Neural cell (in vitro differentiated cells): Measurements from ENCODE around the gene SPRY4.

Experiments
- CTCF ChIP-seq: fragments of 450-650 bp; IDR thresholded peaks from 2 replicates; pipeline ENCODE4 v1.5.1; 2014; ENCODE audit warnings: antibody characterized with exemption, mild to moderate bottlenecking, moderate library complexity; ENCODE audit not compliant: poor library complexity, severe bottlenecking
- EZH2 ChIP-seq: fragments of 200-600, 300-800 bp; shearing (Covaris generic), sonication (generic); IDR thresholded peaks from 2 replicates; pipeline ENCODE4 v1.6.1; 2014; ENCODE audit warnings: antibody characterized with exemption, low read length, borderline replicate concordance, mild to moderate bottlenecking; ENCODE audit not compliant: insufficient read depth, poor library complexity, severe bottlenecking
- POLR2AphosphoS5 ChIP-seq: IDR thresholded peaks from 2 replicates; pipeline ENCODE4 v1.6.1; 2012
- RAD21 ChIP-seq: fragments of 450-650 bp; conservative IDR thresholded peaks from 2 replicates; pipeline ENCODE4 v1.6.1; 2014; ENCODE audit warnings: antibody characterized with exemption, mild to moderate bottlenecking, moderate library complexity
- REST ChIP-seq: IDR thresholded peaks from 2 replicates; pipeline ENCODE4 v1.6.1; 2012; ENCODE audit warnings: borderline replicate concordance
- TAF1 ChIP-seq: IDR thresholded peaks from 2 replicates; pipeline ENCODE4 v1.6.1; 2012; ENCODE audit warnings: low read depth

DNA sequence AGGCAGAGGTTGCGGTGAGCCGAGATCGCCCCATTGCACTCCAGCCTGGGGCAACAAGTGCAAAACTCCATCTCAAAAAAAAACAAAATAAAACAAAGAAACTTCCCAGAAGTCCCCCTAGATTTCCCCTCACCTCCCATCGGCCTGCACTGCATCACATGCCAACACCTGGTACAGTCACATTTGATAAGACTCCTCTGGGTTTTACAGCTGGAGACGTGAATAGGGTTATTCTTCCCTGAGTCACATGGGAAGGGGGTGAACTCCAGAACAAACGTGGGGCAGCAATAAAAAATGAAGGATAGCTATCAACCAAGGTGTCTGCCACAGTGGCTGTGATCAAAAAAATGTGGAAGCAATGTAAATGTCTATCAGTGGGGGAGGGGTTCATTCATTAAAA lies 26.0 kb downstream of the SPRY4 start:
- TF ChIP-seq CTCF (no peak), POLR2AphosphoS5 (no peak), REST (no peak), RAD21 (no peak), TAF1 (no peak), EZH2 (no peak)
